ENCODE measurements around the gene GPR35. TPM values are rescaled to one million over a fixed set of nuclear protein-coding genes. Genes with fewer than 3 reads are reported as not detected.
"Not testable (repeated sequence)": the region's sequence is repeated elsewhere in the genome, so short reads cannot be mapped to it uniquely, and the experiment has no call there.

GPR35 gene
- total RNA-seq, 4 donors from 2014 or later: 91.1 to 244 (median 136) TPM

- TF ChIP-seq EP300 (IDR thresholded peaks at IDR 0.05; ENCODE audit: low read depth): no peak
- TF ChIP-seq POLR2AphosphoS5 (IDR thresholded peaks at IDR 0.05): no peak
- no peak for TF ChIP-seq CTCF (IDR thresholded peaks at IDR 0.05)
- TF ChIP-seq POLR2A (IDR thresholded peaks at IDR 0.05): no peak
- in situ Hi-C loops (cut with MboI; ENCODE audit: low pct_ligation_motif_present in 1 of 4, low pct_unique_long_range_greater_than_20kb in 1 of 4, low sequenced_read_pairs in 3 of 4): no loop called here
- DNase-seq: no peak
- H3K4me1 ChIP-seq: no peaks in the 10 kb centered on the region
- H3K27me3 ChIP-seq: peaks cover 61% of the 10 kb centered on the region
- intact Hi-C loops (cut with DNase I; ENCODE audit: low total_unique reads): no loop called here
- no peaks in the 10 kb centered on the region for H3K36me3 ChIP-seq
- H3K9me3 ChIP-seq: no peaks in the 10 kb centered on the region
- 30% methylated on average over 42 of the region's 55 CpGs; no CpG with 5 or more reads in 1 of the 2 donors for WGBS, 2 donors (ENCODE audit: low coverage in 1 of 2)
- H3K27ac ChIP-seq: no peak overlapping the region
- H3K4me3 ChIP-seq: no peak overlapping the region
Measured at GRCh38 chr2:240672701-240673190, 47.5 kb downstream of the GPR35 start.

- H3K27ac ChIP-seq; H3K36me3 ChIP-seq; H3K9me3 ChIP-seq; DNase-seq; in situ Hi-C loops (cut with MboI; ENCODE audit: low pct_ligation_motif_present in 1 of 4, low pct_unique_long_range_greater_than_20kb in 1 of 4, low sequenced_read_pairs in 3 of 4); H3K4me3 ChIP-seq; intact Hi-C loops (cut with DNase I; ENCODE audit: low total_unique reads); H3K4me1 ChIP-seq: not testable (repeated sequence)
- 39 to 83% methylated on average over 1 to 5 of the region's 16 CpGs for WGBS, 2 donors (ENCODE audit: low coverage in 1 of 2)
- peaks cover 44% of the 10 kb centered on the region for H3K27me3 ChIP-seq
Measured at GRCh38 chr2:240674461-240675184, 49.3 kb downstream of the GPR35 start.

GRCh38 chr2:240675345-240675744, 50.1 kb downstream of the GPR35 start:
- in situ Hi-C loops (cut with MboI; ENCODE audit: low pct_ligation_motif_present in 1 of 4, low pct_unique_long_range_greater_than_20kb in 1 of 4, low sequenced_read_pairs in 3 of 4); H3K9me3 ChIP-seq; H3K36me3 ChIP-seq; DNase-seq; intact Hi-C loops (cut with DNase I; ENCODE audit: low total_unique reads); H3K27ac ChIP-seq; H3K4me1 ChIP-seq; H3K4me3 ChIP-seq: not testable (repeated sequence)
- peaks cover 43% of the 10 kb centered on the region for H3K27me3 ChIP-seq
- WGBS, 2 donors (ENCODE audit: low coverage in 1 of 2): no CpG with 5 or more reads among the region's 24 CpGs

- H3K4me3 ChIP-seq; H3K4me1 ChIP-seq; H3K27ac ChIP-seq; intact Hi-C loops (cut with DNase I; ENCODE audit: low total_unique reads); DNase-seq; in situ Hi-C loops (cut with MboI; ENCODE audit: low pct_ligation_motif_present in 1 of 4, low pct_unique_long_range_greater_than_20kb in 1 of 4, low sequenced_read_pairs in 3 of 4); H3K36me3 ChIP-seq; H3K9me3 ChIP-seq: not testable (repeated sequence)
- peaks cover 16% of the 10 kb centered on the region for H3K27me3 ChIP-seq
- 73% methylated on average over 3 of the region's 14 CpGs; no CpG with 5 or more reads in 1 of the 2 donors for WGBS, 2 donors (ENCODE audit: low coverage in 1 of 2)
Measured at GRCh38 chr2:240678043-240678442, 52.8 kb downstream of the GPR35 start.

GRCh38 chr2:240678909-240679308, 53.6 kb downstream of the GPR35 start:
- intact Hi-C loops (cut with DNase I; ENCODE audit: low total_unique reads); H3K36me3 ChIP-seq; in situ Hi-C loops (cut with MboI; ENCODE audit: low pct_ligation_motif_present in 1 of 4, low pct_unique_long_range_greater_than_20kb in 1 of 4, low sequenced_read_pairs in 3 of 4); H3K27me3 ChIP-seq; H3K9me3 ChIP-seq; DNase-seq; H3K4me3 ChIP-seq; H3K27ac ChIP-seq; H3K4me1 ChIP-seq: not testable (repeated sequence)
- no CpG with 5 or more reads among the region's 19 CpGs for WGBS, 2 donors (ENCODE audit: low coverage in 1 of 2)

- intact Hi-C loops (cut with DNase I; ENCODE audit: low total_unique reads); H3K27ac ChIP-seq; DNase-seq; H3K4me1 ChIP-seq; H3K9me3 ChIP-seq; H3K27me3 ChIP-seq; H3K4me3 ChIP-seq; H3K36me3 ChIP-seq; in situ Hi-C loops (cut with MboI; ENCODE audit: low pct_ligation_motif_present in 1 of 4, low pct_unique_long_range_greater_than_20kb in 1 of 4, low sequenced_read_pairs in 3 of 4): not testable (repeated sequence)
- WGBS, 2 donors (ENCODE audit: low coverage in 1 of 2): 0% methylated on average over 1 of the region's 11 CpGs; no CpG with 5 or more reads in 1 of the 2 donors
Measured at GRCh38 chr2:240680185-240680584, 54.9 kb downstream of the GPR35 start.

Small RNAs within 50 kb of the gene (small RNA-seq; reads per million reads assigned to genes)
- 0 reads per million in 4 donors for gene AC011298.3

Other genes with a start within 250 kb of the GPR35 start
- gene GPC1, start 189.8 kb upstream of the GPR35 start, total RNA-seq: 10 to 100 TPM; 10.4 to 31.8 (median 18.0) TPM
- gene ANKMY1, start 67.5 kb upstream of the GPR35 start, total RNA-seq: 10 to 100 TPM; 15.1 to 64.0 (median 27.5) TPM
- 10 to 100 TPM in 1 of 4 donors, 1 to 10 TPM in 3; 3.4 to 10.8 (median 6.2) TPM for gene DUSP28, start 65.1 kb upstream of the GPR35 start, total RNA-seq
- gene RNPEPL1, start 57.0 kb upstream of the GPR35 start, total RNA-seq: 100 to 1,000 TPM; 118 to 208 (median 151) TPM
- gene CAPN10, start 38.7 kb upstream of the GPR35 start, total RNA-seq: 100 to 1,000 TPM in 1 of 4 donors, 10 to 100 TPM in 3; 41.9 to 118 (median 48.7) TPM
- gene AQP12B, start 57.4 kb downstream of the GPR35 start, total RNA-seq: 1 to 10 TPM in 1 of 4 donors, under 1 TPM in 1, not detected in 2; 0.55 to 1.5 TPM
- gene AQP12A, start 66.4 kb downstream of the GPR35 start, total RNA-seq: not detected
- 1 to 10 TPM in 3 of 4 donors, under 1 TPM in 1; 0.40 to 3.4 (median 2.9) TPM for gene KIF1A, start 194.7 kb downstream of the GPR35 start, total RNA-seq
- gene AGXT, start 243.3 kb downstream of the GPR35 start, total RNA-seq: 1 to 10 TPM in 1 of 4 donors, under 1 TPM in 2, not detected in 1; 0.32 to 2.2 (median 0.82) TPM